Measurements from ENCODE around the gene URB1.

GRCh38 chr21:32352526-32352925 is 40.3 kb downstream of the URB1 start:
- no peak for TF ChIP-seq GATA2 (IDR thresholded peaks at IDR 0.05; ENCODE audit: low read depth, low read length)
- TF ChIP-seq GATA3 (IDR thresholded peaks at IDR 0.05; ENCODE audit: low read depth, low read length) = no peak

Measured in SH-SY5Y (cell line).